Stimulated activated CD4-positive, alpha-beta T cell treated with anti-CD3 and anti-CD28 coated beads, Interleukin-12 subunit alpha, Interleukin-12 subunit beta, amount 100 ng/mL, for 4 hours (primary cell): ENCODE results near the gene PPP2R5C.
"Not testable (repeated sequence)": the region's sequence is repeated elsewhere in the genome, so short reads cannot be mapped to it uniquely, and the experiment has no call there.

ENCODE experiments used
- DNase-seq: peaks from one replicate; pipeline ENCODE4 v3.0.0-alpha.2; 2020

The PPP2R5C gene

DNA sequence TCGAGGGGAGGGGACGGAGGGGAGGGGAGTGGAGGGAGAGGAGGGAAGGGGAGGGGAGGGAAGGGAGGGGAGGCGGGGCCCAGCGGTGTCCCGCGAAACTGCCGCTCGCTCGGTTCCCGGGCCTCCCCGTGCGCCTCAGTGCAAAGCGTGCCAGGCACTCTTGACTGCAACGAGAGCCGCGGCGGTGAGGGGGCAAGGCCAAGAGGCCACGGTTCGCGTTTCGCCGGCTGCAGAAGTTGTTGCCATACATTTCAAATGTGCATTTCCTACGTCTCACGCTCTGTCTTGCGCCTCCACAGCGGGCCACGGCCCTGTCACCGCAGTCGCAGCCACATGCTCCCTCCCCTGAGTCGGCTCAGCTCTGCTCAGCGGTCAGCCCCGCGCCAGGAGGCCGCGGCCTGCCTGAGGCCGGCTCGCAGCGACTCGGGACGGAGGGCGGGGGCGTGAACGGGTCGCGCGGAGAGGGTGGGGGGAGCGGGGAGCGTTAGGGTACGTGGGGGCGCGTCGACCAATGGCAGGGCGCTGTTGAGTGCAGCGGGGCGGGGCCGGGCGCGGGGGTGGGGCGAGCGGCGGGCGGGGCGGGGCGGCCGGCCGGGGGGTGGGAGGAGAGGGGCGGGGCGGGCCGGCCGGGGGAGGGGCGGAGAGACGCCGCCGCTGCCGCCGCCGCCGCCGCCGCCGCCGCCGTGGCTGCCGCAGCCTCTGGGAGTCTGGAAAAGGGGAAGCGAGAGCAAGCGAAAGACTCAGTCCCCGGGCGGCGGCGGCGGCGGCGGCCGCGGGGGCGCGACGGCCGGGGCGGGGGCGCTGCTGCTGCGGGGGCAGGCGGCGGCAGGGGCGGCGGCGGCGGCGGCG, at the start of gene PPP2R5C:
TSS of gene PPP2R5C (plus strand) at position 678 of the 849 bp plus-strand sequence. CDS start 185 bp downstream, outside the sequence.
- peak; percentile 86 for DNase-seq

DNA sequence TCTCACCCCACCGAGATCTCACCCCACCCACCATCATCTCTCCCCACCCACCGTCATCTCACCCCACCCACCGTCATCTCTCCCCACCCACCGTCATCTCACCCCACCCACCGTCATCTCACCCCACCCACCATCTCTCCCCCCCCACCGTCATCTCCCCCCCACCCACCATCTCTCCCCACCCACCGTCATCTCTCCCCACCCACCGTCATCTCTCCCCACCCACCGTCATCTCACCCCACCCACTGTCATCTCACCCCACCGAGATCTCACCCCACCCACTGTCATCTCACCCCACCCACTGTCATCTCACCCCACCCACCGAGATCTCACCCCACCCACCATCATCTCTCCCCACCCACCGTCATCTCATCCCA, 49.7 kb upstream of the PPP2R5C start:
- DNase-seq, result not testable (repeated sequence)

DNA sequence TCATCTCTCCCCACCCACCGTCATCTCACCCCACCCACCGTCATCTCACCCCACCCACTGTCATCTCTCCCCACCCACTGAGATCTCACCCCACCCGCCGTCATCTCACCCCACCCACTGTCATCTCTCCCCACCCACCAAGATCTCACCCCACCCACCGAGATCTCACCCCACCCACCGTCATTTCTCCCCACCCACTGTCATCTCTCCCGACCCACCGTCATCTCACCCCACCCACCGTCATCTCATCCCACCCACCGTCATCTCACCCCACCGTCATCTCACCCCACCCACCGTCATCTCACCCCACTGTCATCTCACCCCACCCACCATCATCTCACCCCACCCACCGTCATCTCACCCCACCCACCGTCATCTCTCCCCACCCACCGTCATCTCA, 49.2 kb upstream of the PPP2R5C start:
- DNase-seq, result not testable (repeated sequence)

DNA sequence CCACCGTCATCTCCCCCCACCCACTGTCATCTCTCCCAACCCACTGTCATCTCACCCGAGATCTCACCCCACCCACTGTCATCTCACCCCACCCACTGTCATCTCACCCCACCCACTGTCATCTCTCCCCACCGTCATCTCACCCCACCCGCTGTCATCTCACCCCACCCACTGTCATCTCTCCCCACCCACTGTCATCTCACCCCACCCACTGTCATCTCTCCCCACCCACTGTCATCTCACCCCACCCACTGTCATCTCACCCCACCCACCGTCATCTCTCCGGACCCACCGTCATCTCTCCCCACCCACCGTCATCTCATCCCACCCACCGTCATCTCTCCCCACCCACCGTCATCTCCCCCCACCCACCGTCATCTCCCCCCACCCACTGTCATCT, 48.4 kb upstream of the PPP2R5C start:
- not testable (repeated sequence) for DNase-seq

DNA sequence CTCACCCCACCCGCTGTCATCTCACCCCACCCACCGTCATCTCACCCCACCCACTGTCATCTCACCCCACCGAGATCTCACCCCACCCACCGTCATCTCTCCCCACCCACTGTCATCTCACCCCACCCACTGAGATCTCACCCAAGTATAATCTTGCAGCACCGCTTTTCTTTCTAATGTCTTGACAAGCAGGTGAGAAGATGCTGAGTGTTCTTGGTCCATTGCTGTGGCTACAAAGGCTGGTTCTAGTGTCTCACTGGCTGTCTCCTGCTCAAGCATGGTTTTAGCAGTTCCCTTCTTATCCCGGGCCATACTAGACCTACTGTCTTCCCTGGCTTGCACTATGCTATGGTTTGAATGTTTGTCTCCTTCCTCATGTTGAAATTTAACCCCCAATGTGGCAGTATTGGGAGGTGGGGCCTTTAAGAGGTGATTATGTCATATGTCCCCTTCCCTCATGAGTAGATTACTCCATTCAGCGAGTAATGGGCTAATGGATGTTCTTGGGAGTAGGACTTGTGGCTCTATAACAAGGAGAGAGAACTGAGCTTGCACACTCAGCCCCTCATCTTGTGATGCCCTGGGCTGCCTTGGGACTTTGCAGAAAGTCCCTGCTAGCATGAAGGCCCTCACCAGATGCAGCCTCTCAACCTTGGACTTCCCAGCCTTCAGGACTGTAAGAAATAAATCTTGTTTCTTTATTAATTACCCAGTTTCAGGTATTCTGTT, 47.7 kb upstream of the PPP2R5C start:
- DNase-seq, result no peak

DNA sequence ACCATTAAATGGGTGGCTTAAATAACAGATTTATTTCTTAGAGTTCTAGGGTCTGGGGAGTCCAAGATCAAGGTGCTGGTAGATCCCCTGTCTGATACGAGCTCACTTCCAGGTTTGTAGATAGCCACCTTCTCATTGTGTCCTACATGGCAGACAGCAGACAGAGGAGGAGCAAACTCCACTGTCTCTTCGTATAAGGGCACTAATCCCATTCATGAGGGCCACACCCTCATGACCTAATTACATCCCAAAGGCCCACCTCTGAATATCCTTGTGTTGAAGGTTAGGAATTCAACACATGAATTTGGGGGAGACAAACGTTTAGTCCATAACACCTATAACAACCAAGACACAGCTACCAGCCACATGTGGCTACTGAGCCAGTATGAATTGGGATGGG, 47.1 kb upstream of the PPP2R5C start:
- DNase-seq, result no peak

DNA sequence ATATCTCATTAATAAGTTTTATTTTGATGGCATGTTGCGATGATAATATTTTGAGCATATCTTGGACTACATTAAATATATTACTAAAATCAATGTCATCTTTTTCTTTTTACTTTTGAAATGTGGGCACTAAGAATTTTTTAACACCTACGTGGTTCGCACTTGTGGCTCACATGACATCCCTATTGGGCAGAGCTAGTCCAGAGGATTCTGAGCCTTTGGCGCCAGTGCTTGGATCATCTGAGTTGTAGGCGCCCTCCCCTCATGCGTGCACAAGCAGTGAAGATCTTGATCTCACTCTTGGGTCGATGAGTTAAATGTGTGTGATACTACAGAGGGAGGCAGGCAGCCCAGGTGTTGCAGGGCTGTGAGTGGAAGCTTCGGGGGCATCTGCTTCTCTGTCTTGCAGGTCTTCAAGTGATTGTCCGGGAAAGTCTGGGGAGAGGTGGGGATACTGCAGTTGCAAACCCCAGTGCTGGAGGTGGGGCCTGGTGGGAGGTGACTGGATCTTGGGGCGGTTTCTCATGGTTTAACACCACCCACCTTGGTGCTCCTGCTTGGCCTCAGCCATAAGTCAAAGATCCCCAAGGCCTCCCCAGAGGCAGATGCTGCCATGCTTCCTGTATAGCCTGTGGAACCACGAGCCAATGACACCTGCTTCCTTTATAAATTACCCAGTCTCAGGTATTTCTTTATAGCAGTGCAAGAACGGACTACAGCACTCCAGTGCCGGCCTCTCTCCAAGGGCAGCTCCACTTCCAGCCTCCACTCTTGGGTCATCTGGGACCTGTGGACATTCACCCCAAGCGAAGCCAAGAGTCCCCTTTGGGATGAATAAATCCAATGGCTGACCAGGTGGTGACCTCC, 46.1 kb upstream of the PPP2R5C start:
- DNase-seq, result no peak

DNA sequence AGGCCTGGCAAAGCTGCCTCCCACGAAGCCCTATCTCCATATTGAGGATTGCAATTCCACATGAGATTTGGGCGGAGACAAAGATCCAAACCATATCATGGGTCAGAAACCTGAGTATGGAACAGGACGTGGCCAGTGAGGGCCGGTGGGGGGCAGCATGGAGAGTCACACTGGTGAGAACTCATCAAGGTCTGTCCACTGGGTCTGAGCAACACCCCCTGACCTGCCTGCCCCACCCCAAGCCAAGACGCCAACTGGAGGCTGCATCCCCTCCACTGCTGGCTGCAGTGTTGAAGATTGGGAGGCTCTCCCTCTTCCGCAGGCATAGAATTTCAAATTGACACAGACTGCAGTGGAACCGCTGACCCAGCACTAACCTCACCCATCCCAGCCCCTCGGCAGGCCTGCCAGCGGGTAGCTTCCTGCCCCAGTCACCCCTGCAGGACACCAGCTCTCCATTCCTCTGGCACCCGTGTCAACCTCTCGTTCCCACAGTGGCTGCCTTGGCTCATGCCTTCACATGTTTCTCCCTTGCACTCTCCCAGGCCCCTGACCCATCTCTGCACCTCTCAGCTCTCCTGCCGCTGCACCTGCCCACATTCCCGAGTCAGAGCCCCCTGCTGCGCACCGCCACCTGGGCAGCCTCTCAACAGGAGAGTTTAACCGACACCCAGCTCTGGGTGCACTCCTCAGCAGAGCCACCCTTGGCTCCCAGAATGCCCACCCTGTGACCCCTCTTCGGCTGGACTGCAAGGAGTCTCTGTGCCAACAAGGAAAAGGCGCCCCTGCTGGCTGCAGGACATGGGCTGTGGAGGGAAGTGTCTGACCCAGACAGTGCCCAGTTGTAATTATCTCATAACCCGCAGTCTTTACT, 45.2 kb upstream of the PPP2R5C start:
- no peak for DNase-seq

DNA sequence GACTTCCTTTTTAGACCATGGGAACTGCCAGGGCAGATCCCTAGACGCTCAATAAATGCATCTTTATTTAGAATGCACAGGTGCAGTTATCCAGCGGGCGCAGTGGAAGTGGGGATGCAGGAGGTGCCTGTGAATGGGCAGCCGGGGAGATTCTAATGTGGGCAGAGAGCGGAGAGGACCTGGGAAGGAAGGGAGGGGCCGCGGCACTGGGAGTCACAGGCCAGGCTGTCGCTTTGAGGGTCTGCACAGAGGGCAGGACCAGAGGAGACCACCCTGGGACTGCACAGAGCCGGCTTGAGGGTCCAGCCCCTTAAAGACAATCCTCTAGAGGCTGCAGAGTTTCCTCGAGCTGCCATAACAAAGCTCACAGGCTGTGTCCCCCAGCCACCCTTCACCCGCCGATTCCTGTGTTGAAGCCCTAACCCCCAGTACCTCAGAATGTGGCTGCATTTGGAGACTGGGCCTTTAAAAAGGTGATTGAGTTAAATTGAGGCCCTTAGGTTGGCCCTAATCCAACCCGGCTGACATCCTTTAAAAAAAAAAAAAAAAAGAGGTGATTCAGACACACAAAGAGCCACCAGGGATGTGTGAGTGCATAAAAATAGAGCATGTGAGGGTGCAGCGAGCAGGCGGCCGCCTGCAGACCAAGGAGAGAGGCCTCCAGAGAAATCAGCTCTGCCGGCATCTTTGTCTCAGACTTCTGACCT, 44.4 kb upstream of the PPP2R5C start:
- no peak for DNase-seq

DNA sequence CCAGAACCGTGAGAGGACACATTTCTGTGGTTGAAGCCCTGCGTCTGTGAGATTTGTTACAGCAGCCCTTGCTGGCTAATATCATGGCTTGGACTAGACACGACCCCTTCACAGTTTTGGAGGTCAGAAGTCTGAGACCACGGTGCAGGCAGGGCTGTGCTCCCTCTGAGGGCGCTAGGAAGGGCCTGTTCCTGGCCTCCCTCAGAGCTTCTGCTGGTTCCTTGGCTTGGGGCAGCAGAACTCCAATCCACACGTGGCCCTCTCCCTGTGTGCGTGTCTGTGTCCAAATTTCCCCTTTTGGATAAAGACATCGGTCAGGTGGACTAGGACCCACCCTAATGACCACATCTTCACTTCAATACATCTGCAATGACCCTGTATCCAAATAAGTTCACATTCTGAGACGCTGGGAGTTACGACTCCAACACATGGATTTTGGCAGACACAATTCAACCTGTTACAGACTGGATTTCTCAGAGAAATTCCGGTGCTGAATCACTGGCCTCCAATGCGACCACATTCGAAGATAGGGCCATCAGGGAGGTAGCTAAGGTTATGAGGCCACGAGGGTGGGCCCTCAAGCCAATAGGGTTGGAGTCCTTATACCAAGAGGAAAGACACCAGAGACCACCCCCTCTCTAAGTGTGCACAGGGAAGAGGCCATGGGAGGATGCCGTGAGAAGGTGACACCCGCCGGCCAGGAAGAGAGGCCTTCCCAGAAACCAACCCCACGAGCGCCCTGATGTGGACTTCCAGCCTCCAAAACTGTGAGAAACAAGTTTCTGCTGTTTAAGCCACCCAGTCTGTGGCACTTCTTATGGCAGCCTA, 43.6 kb upstream of the PPP2R5C start:
- no peak for DNase-seq

DNA sequence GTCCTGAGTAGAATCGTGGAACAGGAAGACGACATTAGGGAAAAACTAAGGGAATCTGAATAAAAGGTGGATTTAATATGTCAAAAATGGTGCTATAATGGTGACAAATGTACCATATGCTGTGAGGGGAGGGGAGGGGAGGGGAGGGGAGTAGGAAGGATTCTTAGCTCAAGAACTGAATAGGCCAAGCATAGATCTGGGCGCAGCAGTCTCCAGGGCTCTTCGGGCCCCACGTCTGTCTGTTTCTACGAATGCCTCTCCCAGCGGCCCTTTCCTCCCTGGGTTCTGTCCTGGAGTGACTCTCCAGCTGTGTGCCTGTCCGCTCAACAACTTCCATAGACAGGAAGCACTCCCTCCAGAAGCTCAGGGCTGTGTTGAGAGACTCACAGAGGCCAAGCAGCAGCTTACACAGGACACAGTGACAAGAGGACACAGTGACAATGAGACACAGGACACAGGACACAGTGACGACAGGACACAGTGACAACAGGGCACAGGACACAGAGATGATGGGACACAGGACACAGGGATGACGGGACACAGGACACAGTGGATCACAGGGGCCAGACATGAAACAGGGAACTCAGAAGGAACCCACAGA, 42.4 kb upstream of the PPP2R5C start:
- DNase-seq, result no peak

DNA sequence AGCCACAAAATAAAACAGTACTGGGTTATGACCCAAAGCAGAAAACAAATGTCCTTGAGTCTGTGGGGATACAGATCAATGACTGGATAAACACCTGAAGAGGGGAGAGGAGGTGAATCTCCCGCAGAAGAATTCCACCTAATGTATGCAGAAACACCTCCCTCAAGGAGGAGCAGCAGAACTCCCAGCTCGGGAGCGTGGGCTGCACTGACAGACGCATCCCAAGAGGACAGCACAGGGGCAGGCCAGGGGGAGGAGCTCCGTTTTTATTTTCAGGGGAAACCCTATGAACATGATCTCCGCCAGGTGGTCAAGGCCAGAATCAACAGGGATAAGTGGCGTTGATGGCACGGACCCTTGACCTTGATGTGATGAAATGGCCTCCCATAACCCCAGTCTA, 41.8 kb upstream of the PPP2R5C start:
- DNase-seq, result no peak

DNA sequence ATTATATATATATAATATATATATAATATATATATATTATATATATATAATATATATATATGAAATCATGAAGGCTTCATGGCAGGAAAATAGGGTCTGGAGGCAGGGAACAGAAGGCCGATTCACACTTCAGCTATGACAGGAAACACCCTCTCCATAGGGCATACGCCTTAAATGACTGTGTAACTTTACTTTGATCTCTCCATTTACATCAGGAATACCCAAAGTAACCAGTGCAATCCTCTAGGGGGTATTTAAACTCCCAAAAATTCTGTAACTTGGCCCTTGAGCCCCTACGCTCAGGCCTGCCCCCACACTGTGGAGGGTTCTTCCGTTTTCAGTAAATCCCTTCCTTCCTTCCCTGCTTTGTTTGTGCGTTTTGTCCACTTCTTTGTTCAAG, 40.4 kb upstream of the PPP2R5C start:
- no peak for DNase-seq

DNA sequence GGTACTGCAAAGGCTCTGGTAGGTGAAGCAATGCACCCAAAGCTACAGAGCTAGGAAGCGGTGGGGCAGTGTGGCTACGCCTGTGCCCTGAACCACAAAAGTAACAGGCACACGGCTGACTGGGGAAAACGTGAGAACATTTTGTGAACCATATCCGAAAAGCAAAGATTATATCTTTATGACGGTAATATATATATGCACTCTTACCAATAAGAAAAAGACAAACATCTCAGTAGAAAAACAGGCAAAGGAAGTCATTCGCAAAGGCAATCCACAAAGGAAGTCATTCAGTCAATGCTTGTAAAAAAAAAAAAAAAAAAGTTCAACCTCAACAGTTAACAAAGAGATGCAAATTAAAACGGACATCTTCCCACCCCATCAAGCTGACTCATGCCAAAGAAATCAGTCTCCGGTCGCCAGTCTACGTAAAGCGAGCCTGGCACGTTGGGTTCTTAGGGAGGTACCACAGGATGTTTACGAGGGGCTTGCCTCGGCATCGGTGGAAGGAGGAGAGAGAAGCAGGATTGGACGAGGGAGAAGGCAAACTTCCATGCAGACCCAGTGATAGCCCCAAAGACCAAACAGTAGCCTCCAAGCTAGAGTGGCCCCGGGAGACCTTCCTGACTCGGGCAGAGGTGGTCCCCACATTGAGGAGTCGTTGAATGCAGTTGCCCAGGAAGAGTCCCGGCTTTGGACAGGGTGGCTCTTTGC, 39.4 kb upstream of the PPP2R5C start:
- DNase-seq, result peak; percentile 41

DNA sequence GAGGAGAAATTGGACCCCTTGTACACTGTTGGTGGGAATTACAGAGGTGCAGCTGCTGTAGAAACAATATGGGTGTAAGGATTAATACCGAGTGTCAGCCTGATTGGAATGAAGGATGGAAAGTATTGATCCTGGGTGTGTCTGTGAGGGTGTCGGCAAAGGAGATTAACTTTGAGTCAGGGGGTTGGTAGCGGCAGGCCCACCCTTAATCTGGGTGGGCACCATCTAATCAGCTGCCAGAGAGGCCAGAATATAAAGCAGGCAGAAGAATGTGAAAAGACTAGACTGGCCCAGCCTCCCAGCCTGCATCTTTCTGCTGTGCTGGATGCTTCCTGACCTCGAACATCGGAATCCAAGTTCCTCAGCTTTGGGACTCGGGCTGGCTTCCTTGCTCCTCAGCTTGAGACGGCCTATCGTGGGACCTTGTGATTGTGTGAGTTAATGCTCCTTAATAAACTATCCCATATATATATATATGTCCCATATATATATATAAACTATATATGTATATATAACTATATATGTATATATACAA, 38.4 kb upstream of the PPP2R5C start:
- DNase-seq, result no peak

DNA sequence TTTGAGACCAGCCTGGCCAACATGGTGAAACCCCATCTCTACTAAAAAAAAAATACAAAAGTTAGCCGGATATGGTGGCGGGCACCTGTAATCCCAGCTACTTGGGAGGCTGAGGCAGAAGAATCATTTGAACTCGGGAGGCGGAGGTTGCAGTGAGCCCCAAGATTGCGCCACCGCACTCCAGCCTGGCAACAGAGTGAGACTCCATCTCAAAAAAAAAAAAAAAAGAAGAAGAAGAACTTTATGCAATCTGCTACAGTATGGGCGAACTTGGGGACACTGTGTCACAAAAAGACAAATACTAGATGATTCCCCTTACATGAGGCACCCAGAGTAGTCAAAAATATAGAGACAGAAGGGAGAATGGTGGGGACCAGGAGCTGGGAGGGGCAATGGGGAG, 35.9 kb upstream of the PPP2R5C start:
- not testable (repeated sequence) for DNase-seq

DNA sequence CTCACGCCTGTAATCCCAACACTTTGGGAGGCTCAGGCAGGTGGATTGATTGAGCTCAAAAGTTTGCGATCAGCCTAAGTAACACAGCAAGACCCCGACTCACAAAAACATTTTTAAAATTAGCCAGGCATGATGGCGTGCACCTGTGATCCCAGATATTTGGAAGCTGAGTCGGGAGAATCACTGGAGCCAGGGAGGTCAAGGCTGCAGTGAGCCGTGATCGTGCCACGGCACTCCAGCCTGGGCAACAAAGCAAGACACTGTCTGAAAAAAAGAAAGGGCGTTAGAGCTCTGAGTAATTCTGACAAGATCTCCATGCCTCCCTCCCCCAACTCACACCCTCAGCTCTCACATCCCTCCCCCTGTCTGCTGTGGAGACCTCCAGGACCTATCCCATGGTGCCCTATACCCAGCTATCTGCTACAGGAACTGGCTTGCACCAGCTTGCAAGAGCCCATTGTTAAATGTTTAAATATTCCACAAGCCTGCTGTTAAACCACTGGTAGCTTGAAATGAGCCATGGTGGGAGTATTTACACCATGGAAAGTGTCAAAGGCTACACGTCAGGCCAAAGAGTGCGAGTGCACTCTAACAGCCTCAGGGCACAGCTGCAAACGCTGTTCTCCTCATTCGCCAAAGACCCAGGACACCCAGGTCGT, 35.1 kb upstream of the PPP2R5C start:
- DNase-seq, result no peak

DNA sequence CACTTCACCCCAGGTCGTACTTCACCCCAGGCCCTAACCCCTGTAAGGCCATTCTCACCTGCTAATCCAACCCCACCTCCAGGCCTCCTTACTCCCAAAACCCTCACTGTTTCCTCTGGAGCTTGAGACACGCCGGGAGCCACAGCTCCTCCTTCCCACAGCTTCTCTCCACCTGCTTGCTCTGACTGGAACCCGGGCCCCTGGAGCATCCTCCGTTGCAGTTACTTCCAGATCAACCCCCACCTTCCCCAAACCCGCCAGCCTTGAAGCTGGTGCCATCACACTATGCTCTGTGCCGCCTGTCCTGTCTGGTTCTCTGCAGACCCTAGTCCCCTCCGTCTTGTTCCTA, 34.6 kb upstream of the PPP2R5C start:
- DNase-seq, result no peak
